ENCODE measurements around the gene CACNB2. TPM values are rescaled to one million over a fixed set of nuclear protein-coding genes. Genes with fewer than 3 reads are reported as not detected.

CACNB2 gene
- total and polyA plus RNA-seq, 4 donors: 0.38 to 3.1 (median 0.83) TPM

DNA sequence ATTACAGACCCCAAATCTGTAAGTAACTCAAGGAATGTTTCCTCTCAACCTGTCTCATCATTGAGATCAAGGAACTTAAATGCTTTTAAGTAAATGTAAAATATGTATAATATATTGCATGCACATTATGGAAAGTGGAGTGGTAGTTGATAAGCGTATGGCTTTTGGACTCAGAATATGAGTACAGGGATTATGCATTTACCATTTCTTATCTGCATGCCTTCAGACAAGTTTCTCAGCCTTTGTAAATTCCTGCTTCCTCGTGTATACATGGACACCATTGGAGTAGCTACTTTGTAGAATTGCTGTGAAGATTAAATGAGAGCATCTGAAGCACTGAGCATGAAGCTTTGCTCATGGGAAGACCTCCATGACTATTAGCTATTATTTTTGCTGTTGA lies 70.5 kb downstream of the CACNB2 start:
- H3K27ac ChIP-seq (ENCODE audit: low read depth in 1 of 2, low read length in 2 of 2): no peak overlapping the region
- TF ChIP-seq, protein P1, sequence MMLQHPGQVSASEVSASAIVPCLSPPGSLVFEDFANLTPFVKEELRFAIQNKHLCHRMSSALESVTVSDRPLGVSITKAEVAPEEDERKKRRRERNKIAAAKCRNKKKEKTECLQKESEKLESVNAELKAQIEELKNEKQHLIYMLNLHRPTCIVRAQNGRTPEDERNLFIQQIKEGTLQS (IDR thresholded peaks at IDR 0.05): no peak
- no peak for TF ChIP-seq YY1 (IDR thresholded peaks at IDR 0.05)
- no peak for TF ChIP-seq RXRA (IDR thresholded peaks at IDR 0.05)
- TF ChIP-seq TAF1 (conservative IDR thresholded peaks at IDR 0.05): no peak
- TF ChIP-seq EGR1 (IDR thresholded peaks at IDR 0.05; ENCODE audit: low read depth in 2 of 2): no peak
- TF ChIP-seq, protein P2, sequence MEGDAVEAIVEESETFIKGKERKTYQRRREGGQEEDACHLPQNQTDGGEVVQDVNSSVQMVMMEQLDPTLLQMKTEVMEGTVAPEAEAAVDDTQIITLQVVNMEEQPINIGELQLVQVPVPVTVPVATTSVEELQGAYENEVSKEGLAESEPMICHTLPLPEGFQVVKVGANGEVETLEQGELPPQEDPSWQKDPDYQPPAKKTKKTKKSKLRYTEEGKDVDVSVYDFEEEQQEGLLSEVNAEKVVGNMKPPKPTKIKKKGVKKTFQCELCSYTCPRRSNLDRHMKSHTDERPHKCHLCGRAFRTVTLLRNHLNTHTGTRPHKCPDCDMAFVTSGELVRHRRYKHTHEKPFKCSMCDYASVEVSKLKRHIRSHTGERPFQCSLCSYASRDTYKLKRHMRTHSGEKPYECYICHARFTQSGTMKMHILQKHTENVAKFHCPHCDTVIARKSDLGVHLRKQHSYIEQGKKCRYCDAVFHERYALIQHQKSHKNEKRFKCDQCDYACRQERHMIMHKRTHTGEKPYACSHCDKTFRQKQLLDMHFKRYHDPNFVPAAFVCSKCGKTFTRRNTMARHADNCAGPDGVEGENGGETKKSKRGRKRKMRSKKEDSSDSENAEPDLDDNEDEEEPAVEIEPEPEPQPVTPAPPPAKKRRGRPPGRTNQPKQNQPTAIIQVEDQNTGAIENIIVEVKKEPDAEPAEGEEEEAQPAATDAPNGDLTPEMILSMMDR (IDR thresholded peaks at IDR 0.05; ENCODE audit: low read depth, low read length, missing input control): no peak
- TF ChIP-seq HNF4A (conservative IDR thresholded peaks at IDR 0.05): no peak
- no peak for TF ChIP-seq FOXA1 (IDR thresholded peaks at IDR 0.05)
- no peak for TF ChIP-seq GABPA (IDR thresholded peaks at IDR 0.05 in 1 of 2, conservative IDR thresholded peaks at IDR 0.05 in 1 of 2)
- TF ChIP-seq RAD21 (IDR thresholded peaks at IDR 0.05): no peak
- DNase-seq (ENCODE audit: low spot score): no peak
- no peak overlapping the region for H3K4me3 ChIP-seq (ENCODE audit: low read depth in 1 of 3, low read length in 3 of 3)
- H3K4me1 ChIP-seq (ENCODE audit: control insufficient read depth in 4 of 4, insufficient read depth in 4 of 4, low read length in 3 of 4): no peaks in the 10 kb centered on the region
- WGBS: 28% methylated on average over 2 of the region's 2 CpGs
- no peak overlapping the region for H3K9ac ChIP-seq (ENCODE audit: low read depth in 1 of 2, low read length in 2 of 2)
- no peaks in the 10 kb centered on the region for H3K9me3 ChIP-seq (ENCODE audit: control insufficient read depth in 4 of 4, low read length in 3 of 4)
- no peaks in the 10 kb centered on the region for H3K36me3 ChIP-seq (ENCODE audit: control insufficient read depth in 4 of 4, insufficient read depth in 3 of 4, low read depth in 1 of 4, low read length in 3 of 4)
- H3K27me3 ChIP-seq (ENCODE audit: control insufficient read depth in 4 of 4, insufficient read depth in 4 of 4, low read length in 3 of 4): peaks cover 0 to 10% (median 4%) of the 10 kb centered on the region in 4 donors

DNA sequence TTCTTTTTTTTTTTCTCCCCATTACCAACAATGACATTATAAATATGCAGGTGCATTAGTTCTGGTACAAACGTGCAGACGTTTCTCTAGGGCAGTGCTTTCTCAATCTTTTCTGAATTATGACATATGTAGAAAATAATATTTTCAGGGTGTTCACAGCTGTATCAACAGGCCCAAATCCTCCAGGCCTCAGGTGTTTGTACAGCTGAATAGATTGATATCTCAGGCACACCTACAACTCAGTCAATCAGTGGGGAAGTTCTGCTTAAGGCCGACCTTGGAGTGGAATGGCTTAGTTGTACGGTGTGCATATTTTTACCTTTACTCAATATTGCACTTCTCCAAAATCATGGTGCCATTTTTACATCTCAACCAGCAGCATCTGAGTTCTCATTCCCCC lies 71.6 kb downstream of the CACNB2 start:
- no peak for TF ChIP-seq EGR1 (IDR thresholded peaks at IDR 0.05; ENCODE audit: low read depth in 2 of 2)
- TF ChIP-seq YY1 (IDR thresholded peaks at IDR 0.05): no peak
- no peak for TF ChIP-seq HNF4G (IDR thresholded peaks at IDR 0.05)
- no peak for TF ChIP-seq JUND (IDR thresholded peaks at IDR 0.05)
- TF ChIP-seq, protein P2 (IDR thresholded peaks at IDR 0.05; ENCODE audit: low read depth, low read length, missing input control): no peak
- TF ChIP-seq, protein P3, sequence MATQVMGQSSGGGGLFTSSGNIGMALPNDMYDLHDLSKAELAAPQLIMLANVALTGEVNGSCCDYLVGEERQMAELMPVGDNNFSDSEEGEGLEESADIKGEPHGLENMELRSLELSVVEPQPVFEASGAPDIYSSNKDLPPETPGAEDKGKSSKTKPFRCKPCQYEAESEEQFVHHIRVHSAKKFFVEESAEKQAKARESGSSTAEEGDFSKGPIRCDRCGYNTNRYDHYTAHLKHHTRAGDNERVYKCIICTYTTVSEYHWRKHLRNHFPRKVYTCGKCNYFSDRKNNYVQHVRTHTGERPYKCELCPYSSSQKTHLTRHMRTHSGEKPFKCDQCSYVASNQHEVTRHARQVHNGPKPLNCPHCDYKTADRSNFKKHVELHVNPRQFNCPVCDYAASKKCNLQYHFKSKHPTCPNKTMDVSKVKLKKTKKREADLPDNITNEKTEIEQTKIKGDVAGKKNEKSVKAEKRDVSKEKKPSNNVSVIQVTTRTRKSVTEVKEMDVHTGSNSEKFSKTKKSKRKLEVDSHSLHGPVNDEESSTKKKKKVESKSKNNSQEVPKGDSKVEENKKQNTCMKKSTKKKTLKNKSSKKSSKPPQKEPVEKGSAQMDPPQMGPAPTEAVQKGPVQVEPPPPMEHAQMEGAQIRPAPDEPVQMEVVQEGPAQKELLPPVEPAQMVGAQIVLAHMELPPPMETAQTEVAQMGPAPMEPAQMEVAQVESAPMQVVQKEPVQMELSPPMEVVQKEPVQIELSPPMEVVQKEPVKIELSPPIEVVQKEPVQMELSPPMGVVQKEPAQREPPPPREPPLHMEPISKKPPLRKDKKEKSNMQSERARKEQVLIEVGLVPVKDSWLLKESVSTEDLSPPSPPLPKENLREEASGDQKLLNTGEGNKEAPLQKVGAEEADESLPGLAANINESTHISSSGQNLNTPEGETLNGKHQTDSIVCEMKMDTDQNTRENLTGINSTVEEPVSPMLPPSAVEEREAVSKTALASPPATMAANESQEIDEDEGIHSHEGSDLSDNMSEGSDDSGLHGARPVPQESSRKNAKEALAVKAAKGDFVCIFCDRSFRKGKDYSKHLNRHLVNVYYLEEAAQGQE (IDR thresholded peaks at IDR 0.05): no peak
- TF ChIP-seq NR2F2 (IDR thresholded peaks at IDR 0.05): no peak
- TF ChIP-seq GABPA (IDR thresholded peaks at IDR 0.05 in 1 of 2, conservative IDR thresholded peaks at IDR 0.05 in 1 of 2): no peak
- TF ChIP-seq SP1 (IDR thresholded peaks at IDR 0.05): no peak
- no peak for TF ChIP-seq RXRA (IDR thresholded peaks at IDR 0.05)
- TF ChIP-seq RAD21 (IDR thresholded peaks at IDR 0.05): no peak
- TF ChIP-seq HNF4A (conservative IDR thresholded peaks at IDR 0.05): no peak
- no peak for TF ChIP-seq TAF1 (conservative IDR thresholded peaks at IDR 0.05)
- no peak for TF ChIP-seq FOXA2 (IDR thresholded peaks at IDR 0.05)
- TF ChIP-seq, protein P4, sequence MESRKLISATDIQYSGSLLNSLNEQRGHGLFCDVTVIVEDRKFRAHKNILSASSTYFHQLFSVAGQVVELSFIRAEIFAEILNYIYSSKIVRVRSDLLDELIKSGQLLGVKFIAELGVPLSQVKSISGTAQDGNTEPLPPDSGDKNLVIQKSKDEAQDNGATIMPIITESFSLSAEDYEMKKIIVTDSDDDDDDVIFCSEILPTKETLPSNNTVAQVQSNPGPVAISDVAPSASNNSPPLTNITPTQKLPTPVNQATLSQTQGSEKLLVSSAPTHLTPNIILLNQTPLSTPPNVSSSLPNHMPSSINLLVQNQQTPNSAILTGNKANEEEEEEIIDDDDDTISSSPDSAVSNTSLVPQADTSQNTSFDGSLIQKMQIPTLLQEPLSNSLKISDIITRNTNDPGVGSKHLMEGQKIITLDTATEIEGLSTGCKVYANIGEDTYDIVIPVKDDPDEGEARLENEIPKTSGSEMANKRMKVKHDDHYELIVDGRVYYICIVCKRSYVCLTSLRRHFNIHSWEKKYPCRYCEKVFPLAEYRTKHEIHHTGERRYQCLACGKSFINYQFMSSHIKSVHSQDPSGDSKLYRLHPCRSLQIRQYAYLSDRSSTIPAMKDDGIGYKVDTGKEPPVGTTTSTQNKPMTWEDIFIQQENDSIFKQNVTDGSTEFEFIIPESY (IDR thresholded peaks at IDR 0.05): no peak
- TF ChIP-seq, protein P1 (IDR thresholded peaks at IDR 0.05): no peak
- Histone ChIP-seq H3K4me1 (ENCODE audit: control insufficient read depth in 4 of 4, insufficient read depth in 4 of 4, low read length in 3 of 4) (no peaks in the 10 kb centered on the region), H3K9me3 (ENCODE audit: control insufficient read depth in 4 of 4, low read length in 3 of 4) (no peaks in the 10 kb centered on the region), H3K36me3 (ENCODE audit: control insufficient read depth in 4 of 4, insufficient read depth in 3 of 4, low read depth in 1 of 4, low read length in 3 of 4) (no peaks in the 10 kb centered on the region), H3K4me3 (ENCODE audit: low read depth in 1 of 3, low read length in 3 of 3) (no peak overlapping the region), H3K27ac (ENCODE audit: low read depth in 1 of 2, low read length in 2 of 2) (no peak overlapping the region), H3K27me3 (ENCODE audit: control insufficient read depth in 4 of 4, insufficient read depth in 4 of 4, low read length in 3 of 4) (peaks cover 0 to 4% (median 0%) of the 10 kb centered on the region in 4 donors), H3K9ac (ENCODE audit: low read depth in 1 of 2, low read length in 2 of 2) (no peak overlapping the region)
- DNase-seq (ENCODE audit: low spot score): no peak
- 81% methylated on average over 4 of the region's 4 CpGs for WGBS

All from liver (tissue), 9 donors.